RCC 7860 (cell line): Measurements from ENCODE around the gene CD58.

Source experiments
- DNase-seq: peaks from one replicate; pipeline ENCODE4 v3.0.0-alpha.2; 2015; ENCODE audit warnings: low spot score
- FAIRE-seq: peaks from 2 replicates; lab custom pipeline; 2012; peaks lifted over from hg19 to GRCh38; lab: Jason Lieb, UNC

Gene CD58

GRCh38 chr1:116546354-116546977 is 24.4 kb downstream of the CD58 start:
- no peak for FAIRE-seq

GRCh38 chr1:116545359-116545705 is 25.5 kb downstream of the CD58 start:
- no peak for DNase-seq
- no peak for FAIRE-seq

More at GRCh38 chr1:116546354-116546977, 24.4 kb downstream of the CD58 start:
- no peak for DNase-seq

- FAIRE-seq (no peak), DNase-seq (no peak)
Observed at GRCh38 chr1:116544588-116545358, 26.1 kb downstream of the CD58 start.

GRCh38 chr1:116540088-116540487 is 30.7 kb downstream of the CD58 start:
- no peak for DNase-seq
- no peak for FAIRE-seq

- FAIRE-seq: peak; percentile 84
Observed at GRCh38 chr1:116538544-116538943, 32.3 kb downstream of the CD58 start.

GRCh38 chr1:116537898-116538297 is 32.9 kb downstream of the CD58 start:
- DNase-seq (no peak), FAIRE-seq (no peak)

More at GRCh38 chr1:116538544-116538943, 32.3 kb downstream of the CD58 start:
- DNase-seq: peak; percentile 71

GRCh38 chr1:116537040-116537831 is 33.6 kb downstream of the CD58 start:
- FAIRE-seq: no peak
- no peak for DNase-seq

GRCh38 chr1:116534014-116534739 is 36.6 kb downstream of the CD58 start:
- FAIRE-seq (no peak), DNase-seq (no peak)

GRCh38 chr1:116533429-116533820 is 37.4 kb downstream of the CD58 start:
- no peak for DNase-seq
- FAIRE-seq: no peak

- FAIRE-seq (no peak), DNase-seq (no peak)
Observed at GRCh38 chr1:116532671-116533428, 38.0 kb downstream of the CD58 start.

GRCh38 chr1:116531917-116532316 is 38.9 kb downstream of the CD58 start:
- DNase-seq (no peak), FAIRE-seq (no peak)

GRCh38 chr1:116529681-116530080 is 41.1 kb downstream of the CD58 start:
- DNase-seq (no peak), FAIRE-seq (no peak)

- FAIRE-seq: no peak
- peak; percentile 42 for DNase-seq
Observed at GRCh38 chr1:116529199-116529631, 41.6 kb downstream of the CD58 start.

- DNase-seq (no peak), FAIRE-seq (no peak)
Observed at GRCh38 chr1:116528329-116529083, 42.3 kb downstream of the CD58 start.

GRCh38 chr1:116525440-116525839 is 45.4 kb downstream of the CD58 start:
- FAIRE-seq (no peak), DNase-seq (no peak)

GRCh38 chr1:116521186-116521585 is 49.6 kb downstream of the CD58 start:
- FAIRE-seq: peak; percentile 82
- DNase-seq: peak; percentile 74

GRCh38 chr1:116518400-116518799 is 52.4 kb downstream of the CD58 start:
- DNase-seq (no peak), FAIRE-seq (no peak)

GRCh38 chr1:116516631-116517030 is 54.2 kb downstream of the CD58 start:
- FAIRE-seq: no peak
- no peak for DNase-seq

GRCh38 chr1:116515702-116516101 is 55.1 kb downstream of the CD58 start:
- DNase-seq (no peak), FAIRE-seq (no peak)
